ENCODE results near the gene CLSTN3.

DNA sequence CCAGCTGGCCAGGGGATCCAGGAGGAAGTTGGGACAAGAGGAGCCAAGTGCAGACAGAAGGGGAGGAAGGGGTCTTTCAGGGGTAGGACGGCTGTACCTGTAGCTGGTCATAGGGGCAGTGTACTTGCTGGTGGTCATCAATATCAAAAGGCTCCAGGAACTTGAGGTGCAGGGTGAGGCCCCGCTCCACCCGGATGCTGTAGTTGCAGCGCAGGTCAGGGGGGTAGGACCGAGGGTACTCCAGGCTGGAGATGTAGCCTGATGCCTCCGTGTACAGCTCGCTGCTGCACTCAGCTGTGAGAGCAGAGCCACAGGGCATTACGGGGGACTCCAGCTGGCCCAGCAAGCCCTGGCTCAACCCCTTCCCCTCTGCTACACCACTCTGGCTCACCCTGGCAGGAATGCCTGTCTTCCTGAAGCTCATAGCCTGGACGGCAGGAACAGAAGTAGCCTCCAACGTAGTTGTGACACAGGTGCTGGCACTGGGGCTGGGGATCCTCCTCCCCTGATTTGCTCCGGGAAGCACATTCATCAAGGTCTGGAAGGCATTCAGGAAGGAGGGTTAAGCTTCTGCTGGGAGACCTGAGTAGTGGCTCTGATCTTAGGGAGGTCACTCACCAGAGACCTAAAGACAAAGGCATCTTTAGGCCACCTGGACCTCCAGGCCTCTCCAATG lies 40.8 kb upstream of the CLSTN3 start:
- TF ChIP-seq SP1 (CRISPR knock-in tag; conservative IDR thresholded peaks at IDR 0.05) (no peak), IRF2 (CRISPR knock-in tag; IDR thresholded peaks at IDR 0.05; ENCODE audit: borderline replicate concordance, low read depth) (no peak), FOXP1 (CRISPR knock-in tag; IDR thresholded peaks at IDR 0.05; ENCODE audit: borderline replicate concordance) (no peak), ZNF317 (CRISPR knock-in tag; IDR thresholded peaks at IDR 0.05; ENCODE audit: borderline replicate concordance, low read depth) (no peak), ESRRA (CRISPR knock-in tag; IDR thresholded peaks at IDR 0.05; ENCODE audit: borderline replicate concordance) (no peak), ZNF232 (CRISPR knock-in tag; IDR thresholded peaks at IDR 0.05) (no peak), JUN (CRISPR knock-in tag; IDR thresholded peaks at IDR 0.05) (no peak)
- TF ChIP-seq, protein P1, sequence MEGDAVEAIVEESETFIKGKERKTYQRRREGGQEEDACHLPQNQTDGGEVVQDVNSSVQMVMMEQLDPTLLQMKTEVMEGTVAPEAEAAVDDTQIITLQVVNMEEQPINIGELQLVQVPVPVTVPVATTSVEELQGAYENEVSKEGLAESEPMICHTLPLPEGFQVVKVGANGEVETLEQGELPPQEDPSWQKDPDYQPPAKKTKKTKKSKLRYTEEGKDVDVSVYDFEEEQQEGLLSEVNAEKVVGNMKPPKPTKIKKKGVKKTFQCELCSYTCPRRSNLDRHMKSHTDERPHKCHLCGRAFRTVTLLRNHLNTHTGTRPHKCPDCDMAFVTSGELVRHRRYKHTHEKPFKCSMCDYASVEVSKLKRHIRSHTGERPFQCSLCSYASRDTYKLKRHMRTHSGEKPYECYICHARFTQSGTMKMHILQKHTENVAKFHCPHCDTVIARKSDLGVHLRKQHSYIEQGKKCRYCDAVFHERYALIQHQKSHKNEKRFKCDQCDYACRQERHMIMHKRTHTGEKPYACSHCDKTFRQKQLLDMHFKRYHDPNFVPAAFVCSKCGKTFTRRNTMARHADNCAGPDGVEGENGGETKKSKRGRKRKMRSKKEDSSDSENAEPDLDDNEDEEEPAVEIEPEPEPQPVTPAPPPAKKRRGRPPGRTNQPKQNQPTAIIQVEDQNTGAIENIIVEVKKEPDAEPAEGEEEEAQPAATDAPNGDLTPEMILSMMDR (IDR thresholded peaks at IDR 0.05), result no peak
- TF ChIP-seq, protein P2, sequence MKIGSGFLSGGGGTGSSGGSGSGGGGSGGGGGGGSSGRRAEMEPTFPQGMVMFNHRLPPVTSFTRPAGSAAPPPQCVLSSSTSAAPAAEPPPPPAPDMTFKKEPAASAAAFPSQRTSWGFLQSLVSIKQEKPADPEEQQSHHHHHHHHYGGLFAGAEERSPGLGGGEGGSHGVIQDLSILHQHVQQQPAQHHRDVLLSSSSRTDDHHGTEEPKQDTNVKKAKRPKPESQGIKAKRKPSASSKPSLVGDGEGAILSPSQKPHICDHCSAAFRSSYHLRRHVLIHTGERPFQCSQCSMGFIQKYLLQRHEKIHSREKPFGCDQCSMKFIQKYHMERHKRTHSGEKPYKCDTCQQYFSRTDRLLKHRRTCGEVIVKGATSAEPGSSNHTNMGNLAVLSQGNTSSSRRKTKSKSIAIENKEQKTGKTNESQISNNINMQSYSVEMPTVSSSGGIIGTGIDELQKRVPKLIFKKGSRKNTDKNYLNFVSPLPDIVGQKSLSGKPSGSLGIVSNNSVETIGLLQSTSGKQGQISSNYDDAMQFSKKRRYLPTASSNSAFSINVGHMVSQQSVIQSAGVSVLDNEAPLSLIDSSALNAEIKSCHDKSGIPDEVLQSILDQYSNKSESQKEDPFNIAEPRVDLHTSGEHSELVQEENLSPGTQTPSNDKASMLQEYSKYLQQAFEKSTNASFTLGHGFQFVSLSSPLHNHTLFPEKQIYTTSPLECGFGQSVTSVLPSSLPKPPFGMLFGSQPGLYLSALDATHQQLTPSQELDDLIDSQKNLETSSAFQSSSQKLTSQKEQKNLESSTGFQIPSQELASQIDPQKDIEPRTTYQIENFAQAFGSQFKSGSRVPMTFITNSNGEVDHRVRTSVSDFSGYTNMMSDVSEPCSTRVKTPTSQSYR (CRISPR knock-in tag; IDR thresholded peaks at IDR 0.05), result no peak
- TF ChIP-seq, protein P3, sequence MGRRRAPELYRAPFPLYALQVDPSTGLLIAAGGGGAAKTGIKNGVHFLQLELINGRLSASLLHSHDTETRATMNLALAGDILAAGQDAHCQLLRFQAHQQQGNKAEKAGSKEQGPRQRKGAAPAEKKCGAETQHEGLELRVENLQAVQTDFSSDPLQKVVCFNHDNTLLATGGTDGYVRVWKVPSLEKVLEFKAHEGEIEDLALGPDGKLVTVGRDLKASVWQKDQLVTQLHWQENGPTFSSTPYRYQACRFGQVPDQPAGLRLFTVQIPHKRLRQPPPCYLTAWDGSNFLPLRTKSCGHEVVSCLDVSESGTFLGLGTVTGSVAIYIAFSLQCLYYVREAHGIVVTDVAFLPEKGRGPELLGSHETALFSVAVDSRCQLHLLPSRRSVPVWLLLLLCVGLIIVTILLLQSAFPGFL (CRISPR knock-in tag; IDR thresholded peaks at IDR 0.05; ENCODE audit: borderline replicate concordance), result no peak
- TF ChIP-seq, protein P4, sequence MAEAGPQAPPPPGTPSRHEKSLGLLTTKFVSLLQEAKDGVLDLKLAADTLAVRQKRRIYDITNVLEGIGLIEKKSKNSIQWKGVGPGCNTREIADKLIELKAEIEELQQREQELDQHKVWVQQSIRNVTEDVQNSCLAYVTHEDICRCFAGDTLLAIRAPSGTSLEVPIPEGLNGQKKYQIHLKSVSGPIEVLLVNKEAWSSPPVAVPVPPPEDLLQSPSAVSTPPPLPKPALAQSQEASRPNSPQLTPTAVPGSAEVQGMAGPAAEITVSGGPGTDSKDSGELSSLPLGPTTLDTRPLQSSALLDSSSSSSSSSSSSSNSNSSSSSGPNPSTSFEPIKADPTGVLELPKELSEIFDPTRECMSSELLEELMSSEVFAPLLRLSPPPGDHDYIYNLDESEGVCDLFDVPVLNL (CRISPR knock-in tag; IDR thresholded peaks at IDR 0.05; ENCODE audit: borderline replicate concordance, low read depth), result no peak
- TF ChIP-seq, protein P5, sequence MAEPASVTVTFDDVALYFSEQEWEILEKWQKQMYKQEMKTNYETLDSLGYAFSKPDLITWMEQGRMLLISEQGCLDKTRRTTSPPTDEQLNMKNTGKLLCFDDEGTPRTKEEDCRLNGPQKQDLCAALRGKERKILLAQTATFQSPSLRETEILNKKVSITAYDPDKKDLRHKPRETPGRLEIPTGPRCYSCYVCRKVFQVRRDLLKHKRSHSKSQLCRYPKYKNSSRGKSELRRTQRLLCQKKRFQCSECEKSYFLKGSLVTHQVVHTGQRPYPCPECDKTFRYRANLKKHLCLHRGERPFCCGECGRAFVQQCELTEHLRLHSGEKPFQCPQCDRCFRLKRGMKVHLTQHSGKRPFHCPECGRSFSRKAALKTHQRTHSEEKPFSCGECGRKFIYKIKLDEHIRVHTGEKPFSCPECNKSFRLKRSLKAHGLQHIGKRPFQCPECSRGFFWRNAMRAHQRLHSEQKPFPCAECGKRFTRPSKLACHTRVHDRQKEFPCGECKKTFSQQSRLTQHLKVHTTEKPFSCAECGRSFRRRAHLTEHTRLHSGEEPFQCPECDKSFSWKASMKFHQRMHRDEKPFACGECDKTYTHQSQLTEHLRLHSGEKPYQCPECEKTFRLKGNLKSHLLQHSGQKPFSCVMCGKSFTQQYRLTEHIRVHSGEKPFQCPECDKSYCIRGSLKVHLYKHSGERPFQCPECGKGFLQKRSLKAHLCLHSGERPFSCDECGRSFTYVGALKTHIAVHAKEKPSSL (CRISPR knock-in tag; conservative IDR thresholded peaks at IDR 0.05), result no peak
- TF ChIP-seq, protein P6, sequence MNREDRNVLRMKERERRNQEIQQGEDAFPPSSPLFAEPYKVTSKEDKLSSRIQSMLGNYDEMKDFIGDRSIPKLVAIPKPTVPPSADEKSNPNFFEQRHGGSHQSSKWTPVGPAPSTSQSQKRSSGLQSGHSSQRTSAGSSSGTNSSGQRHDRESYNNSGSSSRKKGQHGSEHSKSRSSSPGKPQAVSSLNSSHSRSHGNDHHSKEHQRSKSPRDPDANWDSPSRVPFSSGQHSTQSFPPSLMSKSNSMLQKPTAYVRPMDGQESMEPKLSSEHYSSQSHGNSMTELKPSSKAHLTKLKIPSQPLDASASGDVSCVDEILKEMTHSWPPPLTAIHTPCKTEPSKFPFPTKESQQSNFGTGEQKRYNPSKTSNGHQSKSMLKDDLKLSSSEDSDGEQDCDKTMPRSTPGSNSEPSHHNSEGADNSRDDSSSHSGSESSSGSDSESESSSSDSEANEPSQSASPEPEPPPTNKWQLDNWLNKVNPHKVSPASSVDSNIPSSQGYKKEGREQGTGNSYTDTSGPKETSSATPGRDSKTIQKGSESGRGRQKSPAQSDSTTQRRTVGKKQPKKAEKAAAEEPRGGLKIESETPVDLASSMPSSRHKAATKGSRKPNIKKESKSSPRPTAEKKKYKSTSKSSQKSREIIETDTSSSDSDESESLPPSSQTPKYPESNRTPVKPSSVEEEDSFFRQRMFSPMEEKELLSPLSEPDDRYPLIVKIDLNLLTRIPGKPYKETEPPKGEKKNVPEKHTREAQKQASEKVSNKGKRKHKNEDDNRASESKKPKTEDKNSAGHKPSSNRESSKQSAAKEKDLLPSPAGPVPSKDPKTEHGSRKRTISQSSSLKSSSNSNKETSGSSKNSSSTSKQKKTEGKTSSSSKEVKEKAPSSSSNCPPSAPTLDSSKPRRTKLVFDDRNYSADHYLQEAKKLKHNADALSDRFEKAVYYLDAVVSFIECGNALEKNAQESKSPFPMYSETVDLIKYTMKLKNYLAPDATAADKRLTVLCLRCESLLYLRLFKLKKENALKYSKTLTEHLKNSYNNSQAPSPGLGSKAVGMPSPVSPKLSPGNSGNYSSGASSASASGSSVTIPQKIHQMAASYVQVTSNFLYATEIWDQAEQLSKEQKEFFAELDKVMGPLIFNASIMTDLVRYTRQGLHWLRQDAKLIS (CRISPR knock-in tag; IDR thresholded peaks at IDR 0.05; ENCODE audit: borderline replicate concordance), result no peak
- TF ChIP-seq, protein P7, sequence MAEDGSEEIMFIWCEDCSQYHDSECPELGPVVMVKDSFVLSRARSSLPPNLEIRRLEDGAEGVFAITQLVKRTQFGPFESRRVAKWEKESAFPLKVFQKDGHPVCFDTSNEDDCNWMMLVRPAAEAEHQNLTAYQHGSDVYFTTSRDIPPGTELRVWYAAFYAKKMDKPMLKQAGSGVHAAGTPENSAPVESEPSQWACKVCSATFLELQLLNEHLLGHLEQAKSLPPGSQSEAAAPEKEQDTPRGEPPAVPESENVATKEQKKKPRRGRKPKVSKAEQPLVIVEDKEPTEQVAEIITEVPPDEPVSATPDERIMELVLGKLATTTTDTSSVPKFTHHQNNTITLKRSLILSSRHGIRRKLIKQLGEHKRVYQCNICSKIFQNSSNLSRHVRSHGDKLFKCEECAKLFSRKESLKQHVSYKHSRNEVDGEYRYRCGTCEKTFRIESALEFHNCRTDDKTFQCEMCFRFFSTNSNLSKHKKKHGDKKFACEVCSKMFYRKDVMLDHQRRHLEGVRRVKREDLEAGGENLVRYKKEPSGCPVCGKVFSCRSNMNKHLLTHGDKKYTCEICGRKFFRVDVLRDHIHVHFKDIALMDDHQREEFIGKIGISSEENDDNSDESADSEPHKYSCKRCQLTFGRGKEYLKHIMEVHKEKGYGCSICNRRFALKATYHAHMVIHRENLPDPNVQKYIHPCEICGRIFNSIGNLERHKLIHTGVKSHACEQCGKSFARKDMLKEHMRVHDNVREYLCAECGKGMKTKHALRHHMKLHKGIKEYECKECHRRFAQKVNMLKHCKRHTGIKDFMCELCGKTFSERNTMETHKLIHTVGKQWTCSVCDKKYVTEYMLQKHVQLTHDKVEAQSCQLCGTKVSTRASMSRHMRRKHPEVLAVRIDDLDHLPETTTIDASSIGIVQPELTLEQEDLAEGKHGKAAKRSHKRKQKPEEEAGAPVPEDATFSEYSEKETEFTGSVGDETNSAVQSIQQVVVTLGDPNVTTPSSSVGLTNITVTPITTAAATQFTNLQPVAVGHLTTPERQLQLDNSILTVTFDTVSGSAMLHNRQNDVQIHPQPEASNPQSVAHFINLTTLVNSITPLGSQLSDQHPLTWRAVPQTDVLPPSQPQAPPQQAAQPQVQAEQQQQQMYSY (CRISPR knock-in tag; IDR thresholded peaks at IDR 0.05), result no peak
